Mucosa of rectum (tissue), 2 donors: ENCODE data around the gene KAZALD1.

Experiments
- H3K27ac ChIP-seq, 2 donors: one replicate each; pipeline ENCODE4 v1.7.0; 2013; ENCODE audit warnings: inconsistent platforms in 2 of 2, low read depth in 2 of 2, low read length in 2 of 2
- H3K27me3 ChIP-seq, 2 donors: one replicate each; pipeline ENCODE4 v1.7.0; 2013; ENCODE audit warnings: low read length in 2 of 2; ENCODE audit not compliant: control insufficient read depth in 2 of 2, insufficient read depth in 2 of 2
- H3K36me3 ChIP-seq, 2 donors: one replicate each; pipeline ENCODE4 v1.7.0; 2013; ENCODE audit warnings: low read length in 2 of 2; ENCODE audit not compliant: control insufficient read depth in 2 of 2, insufficient read depth in 2 of 2
- H3K4me1 ChIP-seq, 2 donors: one replicate each; pipeline ENCODE4 v1.7.0; 2013; ENCODE audit warnings: low read length in 2 of 2, mild to moderate bottlenecking in 1 of 2; ENCODE audit not compliant: control insufficient read depth in 2 of 2, insufficient read depth in 2 of 2
- H3K4me3 ChIP-seq, 2 donors: one replicate each; pipeline ENCODE4 v1.7.0; 2013; ENCODE audit warnings: low read length in 2 of 2
- H3K9ac ChIP-seq, 2 donors: one replicate each; pipeline ENCODE4 v1.7.0; 2013; ENCODE audit warnings: low read length in 2 of 2, low read depth in 1 of 2, mild to moderate bottlenecking in 1 of 2
- H3K9me3 ChIP-seq, 2 donors: one replicate each; pipeline ENCODE4 v1.7.0; 2013; ENCODE audit warnings: low read length in 2 of 2; ENCODE audit not compliant: control insufficient read depth in 2 of 2
- donor health status: healthy.
- donor health status: Normal muscosa, but diverticular disease.

Gene KAZALD1

GRCh38 chr10:101019440-101019703 is 42.4 kb upstream of the KAZALD1 start:
- Histone ChIP-seq H3K27me3 (peaks cover 0 to 2% of the 10 kb centered on the region in 2 donors), H3K4me3 (no peak overlapping the region), H3K9me3 (no peaks in the 10 kb centered on the region), H3K27ac (no peak overlapping the region), H3K9ac (no peak overlapping the region), H3K4me1 (peaks cover 0 to 4% of the 10 kb centered on the region in 2 donors), H3K36me3 (no peaks in the 10 kb centered on the region)

DNA sequence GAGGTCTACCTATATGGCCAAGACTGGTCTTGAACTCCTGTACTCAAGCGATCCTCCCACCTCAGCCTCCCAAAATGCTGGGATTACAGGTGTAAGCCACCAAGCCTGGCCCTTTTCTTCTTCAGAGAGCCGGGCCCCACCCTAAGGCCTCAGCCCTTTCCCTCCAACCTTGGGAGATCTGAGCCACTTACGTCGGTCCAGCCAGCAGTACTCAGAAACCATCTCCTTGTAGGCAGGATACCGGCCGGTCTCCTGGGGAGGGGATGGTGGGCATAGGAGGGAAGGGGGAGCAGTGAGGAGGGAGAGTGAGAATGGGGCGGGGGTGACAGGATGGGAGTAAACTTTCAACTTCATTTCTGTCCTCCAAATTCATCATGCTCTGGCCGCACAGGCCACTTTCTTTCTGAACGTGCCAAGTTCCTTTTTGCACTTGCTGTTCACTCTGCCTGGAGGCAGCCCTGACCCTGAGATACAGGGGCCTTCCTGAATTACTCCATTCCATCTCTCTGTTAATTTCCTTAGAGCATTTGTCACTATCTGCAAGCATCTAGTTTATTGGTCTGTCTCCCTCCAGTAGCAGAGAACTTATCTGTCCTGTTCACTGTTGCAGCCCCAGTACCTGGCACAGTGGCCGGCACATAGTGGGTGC is 41.2 kb upstream of the KAZALD1 start:
- H3K4me1 ChIP-seq, result peaks cover 0 to 4% of the 10 kb centered on the region in 2 donors
- no peak overlapping the region for H3K4me3 ChIP-seq
- H3K36me3 ChIP-seq, result no peaks in the 10 kb centered on the region
- H3K27ac ChIP-seq, result no peak overlapping the region
- H3K9ac ChIP-seq, result no peak overlapping the region
- H3K9me3 ChIP-seq, result no peaks in the 10 kb centered on the region
- H3K27me3 ChIP-seq, result peaks cover 0 to 2% of the 10 kb centered on the region in 2 donors

GRCh38 chr10:101021239-101021638 is 40.5 kb upstream of the KAZALD1 start:
- Histone ChIP-seq H3K27me3 (peaks cover 0 to 2% of the 10 kb centered on the region in 2 donors), H3K9me3 (no peaks in the 10 kb centered on the region), H3K4me1 (peaks cover 0 to 4% of the 10 kb centered on the region in 2 donors), H3K36me3 (no peaks in the 10 kb centered on the region), H3K4me3 (no peak overlapping the region), H3K9ac (no peak overlapping the region), H3K27ac (no peak overlapping the region)

GRCh38 chr10:101021692-101022251 is 40.0 kb upstream of the KAZALD1 start:
- Histone ChIP-seq H3K4me3 (no peak overlapping the region), H3K9me3 (no peaks in the 10 kb centered on the region), H3K27me3 (peaks cover 0 to 2% of the 10 kb centered on the region in 2 donors), H3K36me3 (no peaks in the 10 kb centered on the region), H3K4me1 (peaks cover 0 to 4% of the 10 kb centered on the region in 2 donors), H3K9ac (no peak overlapping the region), H3K27ac (no peak overlapping the region)

- no peak overlapping the region for H3K4me3 ChIP-seq
- H3K4me1 ChIP-seq, result peaks cover 0 to 4% of the 10 kb centered on the region in 2 donors
- no peaks in the 10 kb centered on the region for H3K9me3 ChIP-seq
- no peaks in the 10 kb centered on the region for H3K36me3 ChIP-seq
- no peak overlapping the region for H3K9ac ChIP-seq
- peaks cover 0 to 2% of the 10 kb centered on the region in 2 donors for H3K27me3 ChIP-seq
- H3K27ac ChIP-seq, result no peak overlapping the region
Observed at GRCh38 chr10:101022967-101023705, 38.7 kb upstream of the KAZALD1 start.

DNA sequence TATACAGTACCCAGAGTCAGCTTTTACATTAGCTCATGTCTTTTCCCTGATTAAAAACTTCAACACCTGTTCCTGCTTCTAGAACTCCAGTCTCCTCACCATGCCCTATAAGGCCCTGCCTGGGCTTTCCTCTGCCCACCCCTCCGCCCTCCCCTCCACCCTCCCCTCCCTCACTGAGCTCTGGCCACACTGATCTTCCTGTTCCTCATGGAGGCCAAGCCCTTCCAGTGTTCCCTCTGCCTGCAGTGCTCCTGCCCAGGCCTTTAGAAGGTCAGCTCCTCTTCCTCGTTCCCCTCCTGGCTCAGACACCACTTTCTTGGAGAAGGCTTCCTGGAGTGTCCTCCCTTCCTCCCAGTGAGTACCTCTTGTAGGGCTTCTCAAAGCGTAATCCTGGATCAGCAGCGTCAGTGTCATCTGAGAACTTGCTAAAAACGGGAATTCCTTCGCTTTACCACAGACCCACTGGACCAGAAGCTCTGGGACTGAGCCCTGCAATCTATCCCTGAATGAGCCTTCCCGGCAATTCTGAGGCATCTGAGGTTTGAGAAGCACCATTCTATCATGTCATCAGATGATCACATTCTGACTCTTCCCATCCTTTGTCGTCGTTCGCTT is 34.6 kb upstream of the KAZALD1 start:
- H3K4me1 ChIP-seq, result peaks cover 9 to 11% of the 10 kb centered on the region in 2 donors
- no peaks in the 10 kb centered on the region for H3K36me3 ChIP-seq
- no peak overlapping the region for H3K4me3 ChIP-seq
- H3K27me3 ChIP-seq, result peaks cover 0 to 5% of the 10 kb centered on the region in 2 donors
- no peak overlapping the region for H3K9ac ChIP-seq
- no peaks in the 10 kb centered on the region for H3K9me3 ChIP-seq
- no peak overlapping the region for H3K27ac ChIP-seq

- Histone ChIP-seq H3K27ac (no peak overlapping the region), H3K4me1 (peaks cover 21% of the 10 kb centered on the region in 2 donors), H3K27me3 (peaks cover 0 to 5% of the 10 kb centered on the region in 2 donors), H3K4me3 (no peak overlapping the region), H3K9me3 (no peaks in the 10 kb centered on the region), H3K36me3 (no peaks in the 10 kb centered on the region), H3K9ac (no peak overlapping the region)
Observed at GRCh38 chr10:101028446-101029337, 33.1 kb upstream of the KAZALD1 start.

DNA sequence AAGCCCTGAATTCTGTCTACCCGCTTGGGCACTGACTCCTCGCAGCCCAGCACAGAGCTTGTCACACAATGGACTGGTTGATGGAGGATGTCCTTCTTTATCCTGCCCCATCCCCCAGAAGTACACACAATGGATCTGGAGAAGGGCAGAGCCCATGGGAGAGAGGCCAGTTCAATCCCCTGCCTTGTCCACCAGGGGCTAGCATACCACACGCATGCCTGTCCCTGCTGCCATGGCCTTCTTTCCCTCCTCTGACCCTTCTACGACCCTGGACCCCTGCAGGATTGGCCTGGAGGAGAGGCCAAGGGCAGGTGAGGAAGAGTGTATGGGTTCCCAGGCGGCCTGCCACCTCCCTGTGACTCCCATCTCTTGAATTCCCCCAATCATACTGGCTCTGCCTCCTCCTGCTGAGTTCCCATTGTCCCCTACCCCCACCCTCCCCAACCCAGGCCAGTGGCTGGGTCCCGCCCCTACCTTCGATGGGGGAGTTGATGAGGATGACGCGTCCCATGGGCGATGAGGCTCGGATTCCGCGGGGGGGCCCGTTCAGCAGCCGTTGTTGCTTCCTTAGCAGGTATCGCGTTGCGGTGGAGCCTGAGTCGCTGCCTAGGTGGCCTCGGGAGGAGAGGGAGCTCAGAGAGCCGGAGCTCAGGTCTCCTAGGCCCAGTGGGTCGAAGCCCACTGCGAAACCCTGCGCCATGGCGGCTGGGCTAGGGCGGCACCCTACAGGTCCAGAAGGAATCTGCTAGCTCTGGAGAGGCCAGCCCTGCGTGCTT is 32.1 kb upstream of the KAZALD1 start:
- peaks cover 21% of the 10 kb centered on the region in 2 donors for H3K4me1 ChIP-seq
- H3K9ac ChIP-seq, result no peak overlapping the region
- H3K36me3 ChIP-seq, result no peaks in the 10 kb centered on the region
- H3K27ac ChIP-seq, result no peak overlapping the region
- H3K9me3 ChIP-seq, result no peaks in the 10 kb centered on the region
- no peak overlapping the region for H3K4me3 ChIP-seq
- peaks cover 0 to 5% of the 10 kb centered on the region in 2 donors for H3K27me3 ChIP-seq

GRCh38 chr10:101030496-101031127 is 31.2 kb upstream of the KAZALD1 start:
- H3K4me3 ChIP-seq, result peak overlapping the region; percentile 74 to 81
- H3K27me3 ChIP-seq, result peaks cover 0 to 5% of the 10 kb centered on the region in 2 donors
- peak overlapping the region in 1 of 2 donors; percentile 78 for H3K27ac ChIP-seq
- peaks cover 0 to 3% of the 10 kb centered on the region in 2 donors for H3K36me3 ChIP-seq
- no peaks in the 10 kb centered on the region for H3K9me3 ChIP-seq
- H3K4me1 ChIP-seq, result peaks cover 21% of the 10 kb centered on the region in 2 donors
- H3K9ac ChIP-seq, result peak overlapping the region in 1 of 2 donors; percentile 79
